Liver (tissue), 9 donors: ENCODE results near the gene LSAMP. TPM values are rescaled to one million over a fixed set of nuclear protein-coding genes. Genes with fewer than 3 reads are reported as not detected.

Experiments used
- DNase-seq: peaks from one replicate; pipeline ENCODE4 v3.0.0-alpha.2; 2017; ENCODE audit warnings: low spot score
- H3K27ac ChIP-seq, 2 donors: one replicate each; pipeline ENCODE4 v1.7.0; 2013; ENCODE audit warnings: inconsistent platforms in 2 of 2, low read length in 2 of 2, control low read depth in 1 of 2, low read depth in 1 of 2, mild to moderate bottlenecking in 1 of 2
- H3K27me3 ChIP-seq, 4 donors: one replicate each; pipeline versions ENCODE4 v1.6.1 to v1.7.0; 2013; ENCODE audit warnings: low read length in 3 of 4, inconsistent platforms in 1 of 4, mild to moderate bottlenecking in 1 of 4, moderate library complexity in 1 of 4; ENCODE audit not compliant: control insufficient read depth in 4 of 4, insufficient read depth in 4 of 4
- H3K36me3 ChIP-seq, 4 donors: one replicate each; pipeline versions ENCODE4 v1.6.1 to v1.7.0; 2013; ENCODE audit warnings: low read length in 3 of 4, mild to moderate bottlenecking in 3 of 4, low read depth in 1 of 4, moderate library complexity in 1 of 4; ENCODE audit not compliant: control insufficient read depth in 4 of 4, insufficient read depth in 3 of 4
- H3K4me1 ChIP-seq, 4 donors: one replicate each; pipeline versions ENCODE4 v1.6.1 to v1.7.0; 2013; ENCODE audit warnings: low read length in 3 of 4, mild to moderate bottlenecking in 3 of 4, moderate library complexity in 1 of 4; ENCODE audit not compliant: control insufficient read depth in 4 of 4, insufficient read depth in 4 of 4
- H3K4me3 ChIP-seq, 3 donors: one replicate each; pipeline versions ENCODE4 v1.6.1 to v1.7.0; 2013; ENCODE audit warnings: low read length in 3 of 3, control low read depth in 1 of 3, low read depth in 1 of 3, mild to moderate bottlenecking in 1 of 3
- H3K9ac ChIP-seq, 2 donors: one replicate each; pipeline ENCODE4 v1.7.0; 2013; ENCODE audit warnings: low read length in 2 of 2, mild to moderate bottlenecking in 2 of 2, moderate library complexity in 2 of 2, control low read depth in 1 of 2, low read depth in 1 of 2
- H3K9me3 ChIP-seq, 4 donors: one replicate each; pipeline versions ENCODE4 v1.6.1 to v1.7.0; 2013; ENCODE audit warnings: low read length in 3 of 4; ENCODE audit not compliant: control insufficient read depth in 4 of 4
- ATF3 ChIP-seq: IDR thresholded peaks from 2 replicates; pipeline ENCODE4 v1.6.1; 2016; ENCODE audit warnings: antibody characterized with exemption
- CTCF ChIP-seq: fragments of 150-350 bp; IDR thresholded peaks from 2 replicates; pipeline ENCODE4 v1.5.1; 2017; ENCODE audit warnings: improper control_type of control experiment, low read depth, low read length; ENCODE audit not compliant: missing input control
- FOXA2 ChIP-seq: IDR thresholded peaks from 2 replicates; pipeline ENCODE4 v1.6.1; 2016; ENCODE audit warnings: antibody characterized with exemption
- GABPA ChIP-seq, 2 donors: IDR thresholded peaks in 1 of 2; conservative IDR thresholded peaks in 1 of 2; 2 replicates each; pipeline ENCODE4 v1.6.1; 2016; ENCODE audit warnings: antibody characterized with exemption in 2 of 2, mild to moderate bottlenecking in 1 of 2, moderate library complexity in 1 of 2
- HNF4A ChIP-seq, 2 donors: conservative IDR thresholded peaks; 2 replicates each; pipeline ENCODE4 v1.6.1; 2016; ENCODE audit warnings: antibody characterized with exemption in 2 of 2, mild to moderate bottlenecking in 2 of 2
- HNF4G ChIP-seq: IDR thresholded peaks from 2 replicates; pipeline ENCODE4 v1.6.1; 2016; ENCODE audit warnings: antibody characterized with exemption
- JUND ChIP-seq, 2 donors: IDR thresholded peaks; 2 replicates each; pipeline ENCODE4 v1.6.1; 2016; ENCODE audit warnings: antibody characterized with exemption in 2 of 2
- MAX ChIP-seq: IDR thresholded peaks from 2 replicates; pipeline ENCODE4 v1.6.1; 2016; ENCODE audit warnings: antibody characterized with exemption
- NR2F2 ChIP-seq: IDR thresholded peaks from 2 replicates; pipeline ENCODE4 v1.6.1; 2016; ENCODE audit warnings: antibody characterized with exemption
- RAD21 ChIP-seq, 2 donors: IDR thresholded peaks; 2 replicates each; pipeline ENCODE4 v1.6.1; 2016; ENCODE audit warnings: antibody characterized with exemption in 2 of 2, mild to moderate bottlenecking in 2 of 2
- REST ChIP-seq: IDR thresholded peaks from 2 replicates; pipeline ENCODE4 v1.6.1; 2016; ENCODE audit warnings: antibody characterized with exemption, mild to moderate bottlenecking
- RXRA ChIP-seq, 2 donors: IDR thresholded peaks; 2 replicates each; pipeline ENCODE4 v1.6.1; 2017 to 2018; ENCODE audit warnings: antibody characterized with exemption in 2 of 2, mild to moderate bottlenecking in 1 of 2
- TAF1 ChIP-seq: conservative IDR thresholded peaks from 2 replicates; pipeline ENCODE4 v1.6.1; 2016; ENCODE audit warnings: antibody characterized with exemption, mild to moderate bottlenecking
- YY1 ChIP-seq: IDR thresholded peaks from 2 replicates; pipeline ENCODE4 v1.6.1; 2016; ENCODE audit warnings: antibody characterized with exemption, mild to moderate bottlenecking
- ZBTB33 ChIP-seq: IDR thresholded peaks from 2 replicates; pipeline ENCODE4 v1.6.1; 2016; ENCODE audit warnings: antibody characterized with exemption
- WGBS: extraction: QIAGEN DNeasy Blood & Tissue Kit; methylation state at CpG from one replicate; pipeline ENCODE4 v1.1.7; 2013; 5-methylcytosine and 5-hydroxymethylcytosine counted together
- polyA plus RNA-seq, 2 donors: library from polyadenylated mRNA; stranded (reverse) in 1 of 2; unstranded in 1 of 2; fragments of 200-250 nt in 1 of 2; fragments of >200 nt in 1 of 2; fragmentation: Nextera tagmentation in 1 of 2; extraction: Ambion mirVana in 1 of 2; gene quantifications; one replicate each; pipeline versions ENCODE4 v1.2.1 to v1.2.3, GENCODE V29; 2013 to 2015
- total RNA-seq, 2 donors: library from RNA; depleted of rRNA; stranded (reverse); fragments of >200 nt; gene quantifications; one replicate each; pipeline ENCODE4 v1.2.3, GENCODE V29; 2014
- donor health status: healthy.
- donor health status: healthy.
- donor health status: healthy.
- donor health status: healthy.
- donor health status: healthy.

The LSAMP gene
- total and polyA plus RNA-seq, 4 donors, result 0.01 to 0.17 (median 0.06) TPM

- no peak overlapping the region for H3K9ac ChIP-seq
- WGBS, result 55% methylated on average over 4 of the region's 4 CpGs
- TF ChIP-seq HNF4G (no peak), ATF3 (no peak), REST (no peak), GABPA (IDR thresholded peaks at IDR 0.05 in 1 of 2, conservative IDR thresholded peaks at IDR 0.05 in 1 of 2) (no peak), JUND (IDR thresholded peaks at IDR 0.05) (no peak), RAD21 (IDR thresholded peaks at IDR 0.05) (no peak), TAF1 (no peak), RXRA (IDR thresholded peaks at IDR 0.05) (no peak), NR2F2 (no peak), ZBTB33 (no peak), YY1 (no peak), MAX (no peak), CTCF (no peak), FOXA2 (no peak)
Measured at GRCh38 chr3:115977866-115978265, 467.4 kb downstream of the LSAMP start.

GRCh38 chr3:115975796-115976195 is 469.5 kb downstream of the LSAMP start:
- Histone ChIP-seq H3K36me3 (no peaks in the 10 kb centered on the region), H3K27ac (no peak overlapping the region), H3K4me1 (no peaks in the 10 kb centered on the region), H3K4me3 (no peak overlapping the region), H3K9ac (no peak overlapping the region), H3K9me3 (no peaks in the 10 kb centered on the region), H3K27me3 (peaks cover 0 to 3% (median 0%) of the 10 kb centered on the region in 4 donors)
- WGBS, result 56% methylated on average over 1 of the region's 1 CpG
- no peak for DNase-seq
- no peak for TF ChIP-seq MAX
- no peak for TF ChIP-seq RXRA (IDR thresholded peaks at IDR 0.05)
- TF ChIP-seq REST, result no peak
- TF ChIP-seq YY1, result no peak
- TF ChIP-seq CTCF, result no peak
- TF ChIP-seq GABPA (IDR thresholded peaks at IDR 0.05 in 1 of 2, conservative IDR thresholded peaks at IDR 0.05 in 1 of 2), result no peak
- TF ChIP-seq HNF4A (conservative IDR thresholded peaks at IDR 0.05), result no peak
- TF ChIP-seq ATF3, result no peak

More at GRCh38 chr3:115977866-115978265, 467.4 kb downstream of the LSAMP start:
- no peaks in the 10 kb centered on the region for H3K9me3 ChIP-seq
- no peak overlapping the region for H3K27ac ChIP-seq
- H3K4me3 ChIP-seq, result no peak overlapping the region
- no peaks in the 10 kb centered on the region for H3K36me3 ChIP-seq
- no peak for DNase-seq
- peaks cover 0 to 3% (median 0%) of the 10 kb centered on the region in 4 donors for H3K27me3 ChIP-seq
- H3K4me1 ChIP-seq, result no peaks in the 10 kb centered on the region
